GM19328 (cell line): ENCODE results near the gene CNGA2.

Experiments used
- ATAC-seq: cut with Tn5 transposase; IDR thresholded peaks from one replicate; pipeline ENCODE4 v1.9.1; 2021; ENCODE audit warnings: mild to moderate bottlenecking, moderate library complexity; ENCODE audit not compliant: unreplicated experiment

Gene CNGA2

DNA sequence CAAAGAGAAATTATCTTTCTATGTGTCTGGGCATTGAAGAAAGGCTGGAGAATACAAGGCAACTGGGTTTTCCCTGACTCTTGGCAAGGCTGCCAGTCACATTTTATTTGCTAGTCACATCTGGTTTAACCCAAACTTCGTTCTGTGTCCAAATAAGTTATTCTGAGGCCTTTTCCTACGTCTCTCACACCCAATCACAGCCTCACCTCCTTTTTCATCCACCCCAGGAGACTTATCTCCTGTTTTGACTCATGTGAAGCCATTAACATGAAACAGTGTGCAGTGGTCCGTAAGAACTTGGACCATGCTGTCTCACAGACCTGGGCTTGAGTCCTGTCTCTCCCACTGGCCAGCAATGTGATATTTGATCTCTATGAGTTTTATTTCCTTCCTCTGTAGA lies 59.3 kb downstream of the CNGA2 start:
- no peak for ATAC-seq
